ENCODE measurements around the gene ZNF583. TPM values are rescaled to one million over a fixed set of nuclear protein-coding genes. Genes with fewer than 3 reads are reported as not detected.

ZNF583 gene
- polyA plus RNA-seq, 1 experiment: 1.5 TPM

DNA sequence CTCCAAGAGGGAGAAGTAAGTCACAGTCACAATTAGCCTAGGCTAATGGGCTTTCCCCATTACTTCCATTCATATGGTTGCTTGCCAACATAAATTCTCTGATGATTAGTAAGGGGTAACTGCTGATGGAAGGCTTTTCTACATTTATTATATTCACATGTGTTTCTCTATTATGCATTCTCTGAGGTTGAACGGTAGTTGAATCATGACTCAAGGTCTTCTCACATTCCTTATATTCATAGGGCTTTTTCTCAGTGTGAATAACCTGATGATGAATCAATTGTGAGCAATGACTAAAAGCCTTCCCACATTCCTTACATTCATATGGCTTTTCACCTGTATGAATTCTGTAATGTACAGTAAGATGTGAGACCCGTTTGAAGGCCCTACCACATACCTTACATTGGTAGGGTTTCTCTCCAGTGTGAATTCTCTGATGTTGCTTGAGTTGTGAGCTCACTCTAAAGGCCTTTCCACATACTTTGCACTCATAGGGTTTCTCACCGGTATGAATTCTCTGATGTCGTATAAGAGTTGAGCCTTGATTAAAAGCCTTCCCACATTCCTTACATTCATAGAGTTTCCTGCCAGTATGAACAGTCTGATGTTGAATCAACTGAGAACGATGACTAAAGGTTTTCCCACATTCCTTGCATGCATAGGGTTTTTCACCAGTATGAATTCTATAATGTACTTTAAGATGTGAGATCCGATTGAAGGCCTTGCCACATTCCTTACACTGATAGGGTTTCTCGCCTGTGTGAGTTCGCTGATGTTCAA is 20.1 kb upstream of the ZNF583 start:
- no peak for TF ChIP-seq CTCF (IDR thresholded peaks at IDR 0.05; ENCODE audit: insufficient read depth, low read depth, low read length)

DNA sequence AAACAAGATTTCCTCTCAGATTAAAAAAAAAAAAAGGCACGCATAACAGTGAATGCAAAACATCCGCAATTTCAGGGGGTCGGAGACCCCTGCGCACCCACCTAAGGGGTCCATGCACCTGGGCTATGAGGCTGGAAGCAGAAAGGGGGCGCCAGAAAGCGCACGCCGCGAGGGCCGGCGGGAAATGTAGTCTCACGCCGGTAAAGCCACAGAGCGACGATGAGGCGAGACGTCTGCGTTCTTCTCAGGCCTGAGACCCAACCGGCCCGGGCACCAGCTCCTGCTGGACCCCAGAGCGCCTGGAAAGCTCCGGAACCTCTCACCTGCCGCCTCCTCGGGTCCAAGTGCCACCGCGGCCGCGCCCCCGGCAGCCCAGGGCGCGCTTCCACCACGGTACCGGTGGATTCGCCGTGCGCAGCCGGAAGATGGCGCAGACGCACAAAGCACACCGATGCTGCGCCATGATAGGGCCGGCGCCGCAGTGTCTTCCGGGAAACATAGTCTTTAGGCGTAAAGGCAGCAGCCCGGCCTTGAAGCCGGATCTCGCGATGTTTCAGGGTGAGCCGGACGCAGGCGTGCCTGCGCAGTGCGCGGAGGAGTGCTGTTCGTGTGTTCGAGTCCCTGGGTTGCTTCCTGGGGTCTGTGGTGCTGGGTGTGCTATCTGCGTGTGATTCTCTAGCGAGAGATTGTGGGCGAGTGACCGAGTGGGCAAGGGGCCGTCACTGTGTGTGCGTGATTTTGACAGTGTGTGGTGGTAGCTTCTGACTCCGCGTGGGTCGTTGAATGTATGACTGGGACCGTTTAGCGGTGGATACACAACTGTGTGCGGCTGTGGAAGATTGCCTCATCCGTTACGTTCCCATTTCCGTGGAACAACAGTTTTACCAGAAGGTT is 10.8 kb upstream of the ZNF583 start, which contains the start of gene ZNF582:
Gene ZNF582 (minus strand): TSS at position 416 of the 894 bp plus-strand sequence. CDS start 1,782 bp downstream, outside the sequence.
- peak; percentile 90 for TF ChIP-seq CTCF (IDR thresholded peaks at IDR 0.05; ENCODE audit: insufficient read depth, low read depth, low read length)
- H3K36me3 ChIP-seq (ENCODE audit: control insufficient read depth, insufficient read depth, low read length): peaks cover 4% of the 10 kb centered on the region
- peak; percentile 70 for DNase-seq (ENCODE audit: low read depth)
- no peaks in the 10 kb centered on the region for H3K27me3 ChIP-seq (ENCODE audit: control insufficient read depth, insufficient read depth, low read length)
- ChIA-PET CTCF (interaction anchor here (0.5 to 2.5 kb wide), 5 partner anchors 8 to 65 kb away, joined by 3 to 7 read pairs (median 3); no protein-coding TSS in a partner anchor), POLR2A (no interaction called here)
- H3K4me3 ChIP-seq (ENCODE audit: low read depth, low read length): peak within 1 kb of the TSS; percentile 76

More for the DNA sequence above, 20.1 kb upstream of the ZNF583 start:
- no peak for DNase-seq (ENCODE audit: low read depth)
- CTCF ChIA-PET: no interaction called here
- Histone ChIP-seq H3K36me3 (ENCODE audit: control insufficient read depth, insufficient read depth, low read length) (no peaks in the 10 kb centered on the region), H3K4me3 (ENCODE audit: low read depth, low read length) (no peak overlapping the region), H3K27me3 (ENCODE audit: control insufficient read depth, insufficient read depth, low read length) (no peaks in the 10 kb centered on the region)
- POLR2A ChIA-PET: no interaction called here

DNA sequence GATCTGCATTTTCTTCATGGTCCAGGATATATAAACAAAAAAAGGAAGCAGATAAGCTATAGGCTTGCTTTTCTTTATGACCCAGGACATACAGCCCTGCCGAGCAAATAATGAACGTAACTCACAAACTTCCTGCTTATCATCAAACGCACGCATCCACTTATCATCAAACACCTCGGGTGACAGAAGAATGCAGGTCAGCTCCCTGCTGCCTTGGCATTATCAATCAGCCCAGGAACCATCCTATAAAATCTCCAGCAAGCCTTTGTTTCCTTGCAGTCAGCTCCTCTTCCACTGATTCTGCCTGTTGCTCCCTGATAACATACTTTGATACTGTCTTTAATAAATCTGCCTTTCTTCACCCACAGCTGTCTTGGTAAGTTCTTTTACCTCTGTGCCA is 5.3 kb upstream of the ZNF583 start:
- TF ChIP-seq CTCF (IDR thresholded peaks at IDR 0.05; ENCODE audit: insufficient read depth, low read depth, low read length): no peak
- no peaks in the 10 kb centered on the region for H3K27me3 ChIP-seq (ENCODE audit: control insufficient read depth, insufficient read depth, low read length)
- ChIA-PET POLR2A (no interaction called here), CTCF (no interaction called here)
- DNase-seq (ENCODE audit: low read depth): no peak
- H3K36me3 ChIP-seq (ENCODE audit: control insufficient read depth, insufficient read depth, low read length): peaks cover 3% of the 10 kb centered on the region; the same call in 1 of the 2 replicates
- no peak overlapping the region for H3K4me3 ChIP-seq (ENCODE audit: low read depth, low read length)

DNA sequence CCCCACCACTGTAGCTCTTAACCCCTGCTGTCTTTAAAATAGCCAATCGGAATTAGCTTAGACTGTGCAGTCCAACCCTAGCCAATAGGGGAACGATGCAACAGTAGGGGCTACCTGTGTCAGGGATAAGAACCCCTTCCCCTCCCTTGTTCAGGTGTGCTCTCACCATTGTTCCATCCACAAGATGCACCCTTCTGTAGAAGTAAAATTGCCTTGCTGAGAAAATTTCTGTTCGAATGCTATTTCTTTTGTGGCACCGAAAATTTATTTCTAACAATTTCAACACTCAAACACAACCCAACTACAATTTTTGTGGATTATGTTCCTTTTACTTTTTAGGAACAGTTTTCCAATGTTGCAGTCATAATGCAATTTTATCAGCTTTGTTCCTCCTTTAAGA is 3.6 kb upstream of the ZNF583 start:
- no peak for DNase-seq (ENCODE audit: low read depth)
- Histone ChIP-seq H3K36me3 (ENCODE audit: control insufficient read depth, insufficient read depth, low read length) (peaks cover 3% of the 10 kb centered on the region; the same call in 1 of the 2 replicates), H3K27me3 (ENCODE audit: control insufficient read depth, insufficient read depth, low read length) (no peaks in the 10 kb centered on the region), H3K4me3 (ENCODE audit: low read depth, low read length) (no peak overlapping the region)
- CTCF ChIA-PET: no interaction called here
- no peak for TF ChIP-seq CTCF (IDR thresholded peaks at IDR 0.05; ENCODE audit: insufficient read depth, low read depth, low read length)
- POLR2A ChIA-PET: no interaction called here

GRCh38 chr19:56403261-56403660 is 871 bp upstream of the ZNF583 start:
- ChIA-PET CTCF (no interaction called here), POLR2A (no interaction called here)
- H3K36me3 ChIP-seq (ENCODE audit: control insufficient read depth, insufficient read depth, low read length): peaks cover 4% of the 10 kb centered on the region; the same call in 1 of the 2 replicates
- peak overlapping the region; percentile 70 for H3K4me3 ChIP-seq (ENCODE audit: low read depth, low read length)
- DNase-seq (ENCODE audit: low read depth): no peak
- no peak for TF ChIP-seq CTCF (IDR thresholded peaks at IDR 0.05; ENCODE audit: insufficient read depth, low read depth, low read length)
- H3K27me3 ChIP-seq (ENCODE audit: control insufficient read depth, insufficient read depth, low read length): no peaks in the 10 kb centered on the region

Measured in BJ (cell line).